Fibroblast of the aortic adventitia (primary cell): ENCODE data around the gene WDR37. TPM values are rescaled to one million over a fixed set of nuclear protein-coding genes. Genes with fewer than 3 reads are reported as not detected.

Experiments used
- DNase-seq: peaks from one replicate; pipeline ENCODE4 v3.0.0-alpha.2; 2010; ENCODE audit warnings: low read depth
- H3K4me3 ChIP-seq: 2 replicates; pipeline ENCODE4 v1.5.1; 2011; ENCODE audit warnings: low read depth, mild to moderate bottlenecking, control low read depth, low read length, moderate library complexity
- CTCF ChIP-seq: IDR thresholded peaks from 2 replicates; pipeline ENCODE4 v1.5.1; 2011; ENCODE audit warnings: mild to moderate bottlenecking, low read length, control low read depth, inconsistent platforms; ENCODE audit not compliant: insufficient read depth
- total RNA-seq: library from RNA; depleted of rRNA; stranded (reverse); fragments of >200 nt; gene quantifications from 2 replicates; pipeline ENCODE4 v1.2.3, GENCODE V29; 2012; ENCODE audit warnings: low replicate concordance

Gene WDR37
- total RNA-seq, 1 donor = 17.0 TPM

- TF ChIP-seq CTCF = no peak
- DNase-seq = no peak
- no peak overlapping the region for H3K4me3 ChIP-seq
Measured at GRCh38 chr10:1136268-1136667, 80.1 kb downstream of the WDR37 start.

GRCh38 chr10:1137499-1138163, 81.4 kb downstream of the WDR37 start:
- no peak overlapping the region for H3K4me3 ChIP-seq
- no peak for TF ChIP-seq CTCF
- DNase-seq = no peak

GRCh38 chr10:1138529-1138928, 82.3 kb downstream of the WDR37 start:
- DNase-seq = no peak

DNA sequence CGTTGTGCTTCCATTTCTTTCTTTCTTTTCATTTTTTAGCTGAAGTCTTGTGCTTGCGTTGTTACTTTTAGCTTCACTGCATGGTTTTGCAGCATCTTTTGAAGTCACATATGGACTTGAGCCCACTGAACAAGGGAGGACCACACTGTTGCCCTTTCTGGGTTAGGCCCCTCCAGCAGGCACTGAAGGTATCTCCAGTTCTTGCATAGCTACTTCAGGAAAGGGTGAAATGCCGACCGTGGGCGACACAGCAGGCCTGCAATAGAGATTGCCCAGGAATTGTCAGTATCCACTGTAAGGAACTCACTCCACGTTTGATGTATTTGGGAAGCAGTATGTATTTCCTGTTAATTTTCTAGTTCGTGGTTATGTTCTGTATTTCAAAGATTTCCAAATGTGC, 85.1 kb downstream of the WDR37 start:
- no peak for TF ChIP-seq CTCF
- H3K4me3 ChIP-seq = no peak overlapping the region
- no peak for DNase-seq

More at GRCh38 chr10:1138529-1138928, 82.3 kb downstream of the WDR37 start:
- H3K4me3 ChIP-seq = no peak overlapping the region
- TF ChIP-seq CTCF = no peak

DNA sequence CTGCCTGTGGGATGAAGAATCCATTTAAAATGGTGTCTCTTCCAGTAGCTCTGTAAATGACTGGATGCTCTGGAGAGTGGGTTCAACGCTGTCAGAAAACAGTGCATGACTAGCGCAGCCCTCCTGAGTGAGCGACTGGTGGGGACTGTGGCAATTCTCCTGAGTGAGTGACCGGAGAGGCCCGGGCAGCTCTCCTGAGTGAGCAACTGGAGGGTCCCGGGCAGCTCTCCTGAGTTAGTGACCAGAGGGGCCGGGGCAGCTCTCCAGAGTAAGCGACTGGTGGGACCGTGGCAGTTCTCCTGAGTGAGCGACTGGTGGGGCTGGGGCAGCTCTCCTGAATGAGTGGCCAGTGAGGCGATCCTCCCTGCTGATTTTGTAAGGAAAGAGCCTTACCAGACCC, 85.5 kb downstream of the WDR37 start:
- DNase-seq = no peak
- H3K4me3 ChIP-seq = no peak overlapping the region
- no peak for TF ChIP-seq CTCF

DNA sequence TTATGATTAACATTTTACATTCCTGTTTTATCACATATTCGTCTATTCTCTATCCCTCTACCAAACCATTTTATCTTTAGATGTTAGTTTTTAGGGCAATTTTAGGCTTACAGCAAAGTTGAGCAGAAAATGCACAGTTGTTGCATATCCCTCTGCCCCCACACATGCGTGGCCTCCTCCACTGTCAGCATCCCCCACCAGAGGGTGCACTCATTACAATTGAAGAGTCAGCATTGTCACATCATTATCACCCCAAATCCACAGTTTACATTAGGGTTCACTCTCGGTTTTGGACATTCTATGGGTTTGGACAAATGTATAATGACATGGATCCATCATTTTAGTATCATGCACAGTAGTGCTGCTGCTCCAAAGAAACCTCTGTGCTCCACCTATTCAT, 86.4 kb downstream of the WDR37 start:
- DNase-seq = no peak
- no peak overlapping the region for H3K4me3 ChIP-seq
- TF ChIP-seq CTCF = no peak

- TF ChIP-seq CTCF = no peak
- DNase-seq = no peak
- H3K4me3 ChIP-seq = no peak overlapping the region
Measured at GRCh38 chr10:1147810-1148209, 91.6 kb downstream of the WDR37 start.
